Daoy (cell line): ENCODE results near the gene PALM3. TPM values are rescaled to one million over a fixed set of nuclear protein-coding genes. Genes with fewer than 3 reads are reported as not detected.

Experiments used
- total RNA-seq: library from RNA; depleted of rRNA; stranded (reverse); fragments of >200 nt; shearing (Covaris generic); gene quantifications from 2 replicates; pipeline ENCODE4 v1.2.3, GENCODE V29; 2014; rRNA removed

The PALM3 gene
- total RNA-seq, 1 experiment from 2014 or later, result 0.46 TPM

Other genes starting within 250 kb of the PALM3 start
- 1.6 TPM in 1 of 2 replicates, not detected in the other for gene NANOS3, start 184.9 kb downstream of the PALM3 start, total RNA-seq
- 2.1 and 7.9 TPM in 2 replicates for gene BRME1, start 156.0 kb downstream of the PALM3 start, total RNA-seq
- 17.8 and 22.7 TPM in 2 replicates for gene CC2D1A, start 155.9 kb downstream of the PALM3 start, total RNA-seq
- not detected in 2 replicates for gene PODNL1, start 123.7 kb downstream of the PALM3 start, total RNA-seq
- 29.4 and 40.5 TPM in 2 replicates for gene DCAF15, start 109.6 kb downstream of the PALM3 start, total RNA-seq
- gene RFX1, start 55.8 kb downstream of the PALM3 start, total RNA-seq, result 1.3 and 1.4 TPM in 2 replicates
- not detected in 2 replicates for gene RLN3, start 33.9 kb downstream of the PALM3 start, total RNA-seq
- 10.7 and 11.1 TPM in 2 replicates for gene IL27RA, start 30.3 kb downstream of the PALM3 start, total RNA-seq
- 0.29 and 1.3 TPM in 2 replicates for gene MISP3, start 10.7 kb upstream of the PALM3 start, total RNA-seq
- not detected in 2 replicates for gene C19orf67, start 23.7 kb upstream of the PALM3 start, total RNA-seq
- gene SAMD1, start 28.7 kb upstream of the PALM3 start, total RNA-seq, result 95.5 and 121 TPM in 2 replicates
- 29.8 and 36.0 TPM in 2 replicates for gene PRKACA, start 55.7 kb upstream of the PALM3 start, total RNA-seq
- gene ASF1B, start 74.5 kb upstream of the PALM3 start, total RNA-seq, result 78.5 and 110 TPM in 2 replicates
- gene ADGRL1, start 144.1 kb upstream of the PALM3 start, total RNA-seq, result 2.3 and 5.8 TPM in 2 replicates